Measurements from ENCODE around the gene PRG2. TPM values are rescaled to one million over a fixed set of nuclear protein-coding genes. Genes with fewer than 3 reads are reported as not detected.
"Not testable (repeated sequence)": the region's sequence is repeated elsewhere in the genome, so short reads cannot be mapped to it uniquely, and the experiment has no call there.

Gene PRG2
- total RNA-seq, 1 donor from 2014 or later = not detected

DNA sequence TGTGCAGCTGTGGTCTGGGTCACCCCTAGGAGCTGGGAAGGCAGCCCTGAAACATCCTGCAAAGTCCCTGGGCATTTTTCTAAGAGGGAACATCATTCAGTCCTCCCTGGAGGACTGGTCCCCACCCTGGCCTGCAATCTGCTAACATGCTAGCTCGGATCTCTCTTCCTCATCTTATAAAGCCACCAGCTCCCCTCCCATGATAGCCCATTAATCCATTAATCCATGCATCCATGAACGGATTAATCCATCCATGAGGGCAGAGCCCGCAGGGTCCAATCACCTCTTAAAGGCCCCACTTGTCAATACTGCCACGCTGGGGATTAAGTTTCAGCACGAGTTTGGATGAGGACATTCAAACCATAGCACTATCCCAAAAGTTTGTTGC, 21.6 kb downstream of the PRG2 start:
- Mint-ChIP-seq H3K27me3 (ENCODE audit: low read depth) (no peaks in the 10 kb centered on the region), H3K36me3 (ENCODE audit: low read depth) (no peaks in the 10 kb centered on the region), H3K4me3 (ENCODE audit: low read depth) (no peak overlapping the region), H3K27ac (no peak overlapping the region), H3K9me3 (no peaks in the 10 kb centered on the region), H3K4me1 (ENCODE audit: low read depth) (no peaks in the 10 kb centered on the region)
- intact Hi-C loops (cut with micrococcal nuclease) = no loop called here
- no peak for DNase-seq (ENCODE audit: low spot score)

DNA sequence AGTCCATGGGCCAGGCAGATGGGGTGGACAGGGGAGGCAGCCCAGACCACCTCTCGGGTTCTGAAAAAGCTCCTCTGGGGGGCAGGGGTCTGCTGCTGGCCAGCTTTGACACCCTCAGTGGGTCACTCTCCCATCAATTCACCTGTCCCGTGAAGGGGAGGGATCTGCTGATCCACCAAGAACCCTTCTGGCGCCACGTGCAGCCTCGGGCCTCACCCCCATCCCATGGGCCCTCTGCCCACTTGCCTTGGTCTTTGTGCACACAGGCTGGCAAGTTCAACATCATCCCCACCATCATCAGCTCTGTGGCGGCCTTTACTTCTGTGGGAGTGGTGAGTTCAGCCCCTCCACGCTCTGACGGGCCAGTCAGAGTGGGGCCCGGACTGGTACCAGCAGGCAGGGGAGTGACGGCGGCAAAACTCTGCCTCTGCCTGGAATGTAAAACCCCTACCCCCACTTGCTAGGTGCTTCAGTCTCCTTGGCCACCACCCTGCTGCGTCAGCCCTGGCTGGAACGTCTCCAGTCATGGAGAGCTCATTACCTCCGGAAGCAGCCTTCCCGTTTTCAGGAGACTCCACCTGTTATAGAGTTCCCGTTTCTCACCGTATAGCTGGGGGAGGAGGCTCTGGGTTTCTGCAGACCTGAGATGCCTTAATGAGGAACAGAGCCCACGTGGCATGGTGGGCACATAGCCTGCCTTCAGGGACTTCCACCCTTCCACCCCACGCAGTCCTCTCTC, 22.2 kb downstream of the PRG2 start:
- intact Hi-C loops (cut with micrococcal nuclease) = no loop called here
- DNase-seq (ENCODE audit: low spot score) = no peak
- no peak overlapping the region for H3K27ac Mint-ChIP-seq
- H3K4me3 Mint-ChIP-seq (ENCODE audit: low read depth) = no peak overlapping the region
- no peaks in the 10 kb centered on the region for H3K27me3 Mint-ChIP-seq (ENCODE audit: low read depth)
- no peaks in the 10 kb centered on the region for H3K9me3 Mint-ChIP-seq
- H3K36me3 Mint-ChIP-seq (ENCODE audit: low read depth) = no peaks in the 10 kb centered on the region
- no peaks in the 10 kb centered on the region for H3K4me1 Mint-ChIP-seq (ENCODE audit: low read depth)

DNA sequence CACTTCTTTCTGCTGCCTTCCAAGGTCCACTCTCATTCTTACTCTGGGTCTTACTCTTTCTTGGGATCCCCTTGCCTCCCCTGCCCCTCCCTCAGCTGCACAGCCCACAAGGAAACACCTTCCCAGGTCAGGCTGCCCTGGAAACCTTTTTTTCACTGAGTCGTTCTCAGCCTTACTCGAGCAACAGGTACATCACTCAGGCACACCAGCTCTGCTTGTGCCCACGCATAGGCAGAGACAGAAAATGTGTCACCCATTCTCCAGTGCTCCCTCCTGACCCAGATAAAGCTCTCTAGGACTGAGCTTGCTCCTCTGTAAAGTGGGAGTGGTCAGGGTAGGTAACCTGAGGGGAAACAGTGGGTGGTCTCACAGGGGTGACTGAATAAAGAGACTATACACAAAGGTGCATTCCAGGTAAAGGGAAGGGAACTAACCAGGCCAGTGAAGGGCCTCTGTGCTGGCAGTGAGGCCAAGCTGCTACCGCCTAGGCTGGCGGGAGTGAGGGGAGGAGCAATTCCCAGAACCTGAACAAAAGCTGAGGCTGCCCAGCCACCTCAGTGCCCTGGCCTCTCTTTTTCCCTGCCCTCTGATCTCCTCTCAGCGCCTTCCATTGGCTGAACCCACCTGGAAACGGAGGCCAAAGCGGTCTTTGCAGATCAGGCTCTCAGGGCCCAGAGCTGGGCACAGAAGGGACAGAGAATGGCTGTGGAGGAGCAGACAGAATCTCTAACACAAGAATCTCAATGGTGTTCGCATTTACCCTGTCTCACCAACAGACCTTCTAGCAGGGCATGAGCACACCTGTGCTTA, 25.4 kb downstream of the PRG2 start:
- no peak overlapping the region for H3K27ac Mint-ChIP-seq
- H3K27me3 Mint-ChIP-seq (ENCODE audit: low read depth) = no peaks in the 10 kb centered on the region
- no peaks in the 10 kb centered on the region for H3K36me3 Mint-ChIP-seq (ENCODE audit: low read depth)
- no peak for DNase-seq (ENCODE audit: low spot score)
- no peak overlapping the region for H3K4me3 Mint-ChIP-seq (ENCODE audit: low read depth)
- no peaks in the 10 kb centered on the region for H3K9me3 Mint-ChIP-seq
- no peaks in the 10 kb centered on the region for H3K4me1 Mint-ChIP-seq (ENCODE audit: low read depth)
- intact Hi-C loops (cut with micrococcal nuclease) = no loop called here

DNA sequence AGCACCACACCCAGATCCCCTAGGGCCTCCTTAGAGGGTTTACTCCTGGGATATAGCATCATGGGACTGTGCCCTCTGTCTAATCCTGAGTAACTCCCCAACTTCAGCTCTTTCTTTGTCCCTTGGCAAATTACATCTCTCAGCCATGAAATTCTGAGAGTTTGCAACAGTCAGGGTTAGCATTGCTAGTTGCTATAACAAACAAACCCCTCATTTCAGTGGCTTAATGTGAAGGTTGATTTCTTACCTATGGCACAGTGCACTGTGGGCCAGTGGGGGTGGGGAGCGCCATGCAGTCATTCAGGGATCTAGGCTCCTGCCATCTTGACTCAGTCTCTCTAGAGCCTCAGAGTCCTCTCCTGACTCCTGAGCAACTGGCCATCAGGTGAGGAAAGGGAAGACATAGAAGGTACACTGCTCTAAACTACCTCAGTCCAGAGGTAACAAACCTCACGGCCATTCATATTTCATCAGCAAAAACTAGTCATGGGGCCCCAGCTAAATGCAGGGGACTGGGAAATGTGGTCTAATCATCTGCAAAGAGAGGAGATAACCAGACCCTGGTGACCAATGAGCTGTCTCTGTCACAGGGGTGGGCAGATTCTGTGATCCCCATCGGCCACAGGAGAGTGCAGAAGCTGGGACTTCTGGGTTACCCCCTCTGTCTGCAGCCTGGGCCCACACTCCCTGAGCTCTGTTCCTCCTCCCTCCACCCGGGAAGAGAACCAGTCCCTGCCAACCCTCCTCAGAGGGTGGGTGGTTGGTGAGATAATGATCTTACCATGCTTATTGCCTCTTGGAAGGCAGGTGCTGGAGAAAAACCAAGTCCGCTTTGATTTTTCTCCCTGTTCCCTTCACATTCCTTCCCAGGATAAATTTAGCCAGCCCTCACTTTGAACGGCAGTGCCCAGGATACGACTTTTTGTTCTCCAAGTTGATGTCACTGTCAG, 27.0 kb downstream of the PRG2 start:
- H3K27ac Mint-ChIP-seq = no peak overlapping the region
- H3K36me3 Mint-ChIP-seq (ENCODE audit: low read depth) = no peaks in the 10 kb centered on the region
- intact Hi-C loops (cut with micrococcal nuclease) = no loop called here
- no peak overlapping the region for H3K4me3 Mint-ChIP-seq (ENCODE audit: low read depth)
- no peaks in the 10 kb centered on the region for H3K27me3 Mint-ChIP-seq (ENCODE audit: low read depth)
- H3K9me3 Mint-ChIP-seq = no peaks in the 10 kb centered on the region
- DNase-seq (ENCODE audit: low spot score) = no peak
- H3K4me1 Mint-ChIP-seq (ENCODE audit: low read depth) = no peaks in the 10 kb centered on the region

DNA sequence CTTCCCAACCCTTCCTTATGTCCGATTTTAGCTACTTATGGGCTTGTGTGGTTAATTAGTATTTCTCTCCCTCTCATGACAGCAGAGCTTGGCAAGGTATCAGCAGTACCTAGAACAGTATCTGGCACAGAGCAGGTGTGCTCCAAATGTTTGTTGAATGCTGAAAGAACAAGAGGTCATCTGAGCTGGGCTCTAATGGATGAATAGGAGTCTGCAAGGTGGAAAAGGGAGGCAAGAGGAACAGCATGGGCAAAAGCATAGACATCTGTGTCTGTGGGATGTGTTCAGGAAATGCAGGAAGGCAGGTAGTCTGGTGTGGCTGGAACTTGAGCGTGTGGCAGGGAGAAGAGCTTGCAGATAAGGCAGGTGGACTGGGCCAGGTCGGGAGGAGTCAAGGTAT, 28.5 kb downstream of the PRG2 start:
- Mint-ChIP-seq H3K27ac (no peak overlapping the region), H3K9me3 (no peaks in the 10 kb centered on the region), H3K4me1 (ENCODE audit: low read depth) (no peaks in the 10 kb centered on the region), H3K27me3 (ENCODE audit: low read depth) (peaks cover 1% of the 10 kb centered on the region), H3K4me3 (ENCODE audit: low read depth) (no peak overlapping the region), H3K36me3 (ENCODE audit: low read depth) (no peaks in the 10 kb centered on the region)
- no peak for DNase-seq (ENCODE audit: low spot score)
- intact Hi-C loops (cut with micrococcal nuclease) = no loop called here

DNA sequence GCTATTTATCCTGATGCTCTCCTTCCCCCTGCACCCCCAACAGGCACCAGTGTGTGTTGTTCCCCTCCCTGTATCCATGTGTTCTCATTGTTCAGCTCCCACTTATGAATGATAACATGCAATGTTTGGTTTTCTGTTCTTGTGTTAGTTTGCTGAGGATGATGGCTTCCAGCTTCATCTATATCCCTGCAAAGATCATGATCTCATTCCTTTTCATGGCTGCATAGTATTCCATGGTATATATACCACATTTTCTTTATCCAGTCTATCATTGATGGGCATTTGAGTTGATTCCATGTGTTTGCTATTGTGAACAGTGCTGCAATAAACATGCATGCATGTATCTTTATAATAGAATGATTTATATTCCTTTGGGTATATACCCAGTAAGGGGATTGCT, 29.0 kb downstream of the PRG2 start:
- H3K36me3 Mint-ChIP-seq (ENCODE audit: low read depth); H3K27me3 Mint-ChIP-seq (ENCODE audit: low read depth); H3K9me3 Mint-ChIP-seq; H3K4me1 Mint-ChIP-seq (ENCODE audit: low read depth); DNase-seq (ENCODE audit: low spot score); intact Hi-C loops (cut with micrococcal nuclease); H3K27ac Mint-ChIP-seq; H3K4me3 Mint-ChIP-seq (ENCODE audit: low read depth): not testable (repeated sequence)

DNA sequence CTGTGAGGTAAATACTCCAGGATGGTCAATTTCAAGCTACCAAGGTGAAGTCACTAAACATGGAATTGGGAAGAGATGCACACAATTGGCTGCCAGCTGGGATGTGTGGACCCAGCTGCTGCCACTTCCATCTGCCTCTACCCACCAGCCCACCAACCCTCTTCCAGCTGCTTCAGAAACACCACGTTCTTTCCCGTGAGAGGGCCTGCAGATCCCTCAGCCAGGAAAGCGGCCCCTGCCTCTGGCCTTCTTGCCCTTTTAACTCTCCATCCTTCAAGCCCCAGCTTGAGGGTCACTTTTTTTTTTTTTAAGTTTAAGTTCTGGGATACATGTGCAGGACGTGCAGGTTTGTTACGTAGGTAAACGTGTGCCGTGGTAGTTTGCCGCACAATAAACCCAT, 29.5 kb downstream of the PRG2 start:
- intact Hi-C loops (cut with micrococcal nuclease) = no loop called here
- peaks cover 9% of the 10 kb centered on the region for H3K27me3 Mint-ChIP-seq (ENCODE audit: low read depth)
- H3K27ac Mint-ChIP-seq = no peak overlapping the region
- DNase-seq (ENCODE audit: low spot score) = no peak
- H3K36me3 Mint-ChIP-seq (ENCODE audit: low read depth) = no peaks in the 10 kb centered on the region
- no peaks in the 10 kb centered on the region for H3K4me1 Mint-ChIP-seq (ENCODE audit: low read depth)
- no peaks in the 10 kb centered on the region for H3K9me3 Mint-ChIP-seq
- no peak overlapping the region for H3K4me3 Mint-ChIP-seq (ENCODE audit: low read depth)

DNA sequence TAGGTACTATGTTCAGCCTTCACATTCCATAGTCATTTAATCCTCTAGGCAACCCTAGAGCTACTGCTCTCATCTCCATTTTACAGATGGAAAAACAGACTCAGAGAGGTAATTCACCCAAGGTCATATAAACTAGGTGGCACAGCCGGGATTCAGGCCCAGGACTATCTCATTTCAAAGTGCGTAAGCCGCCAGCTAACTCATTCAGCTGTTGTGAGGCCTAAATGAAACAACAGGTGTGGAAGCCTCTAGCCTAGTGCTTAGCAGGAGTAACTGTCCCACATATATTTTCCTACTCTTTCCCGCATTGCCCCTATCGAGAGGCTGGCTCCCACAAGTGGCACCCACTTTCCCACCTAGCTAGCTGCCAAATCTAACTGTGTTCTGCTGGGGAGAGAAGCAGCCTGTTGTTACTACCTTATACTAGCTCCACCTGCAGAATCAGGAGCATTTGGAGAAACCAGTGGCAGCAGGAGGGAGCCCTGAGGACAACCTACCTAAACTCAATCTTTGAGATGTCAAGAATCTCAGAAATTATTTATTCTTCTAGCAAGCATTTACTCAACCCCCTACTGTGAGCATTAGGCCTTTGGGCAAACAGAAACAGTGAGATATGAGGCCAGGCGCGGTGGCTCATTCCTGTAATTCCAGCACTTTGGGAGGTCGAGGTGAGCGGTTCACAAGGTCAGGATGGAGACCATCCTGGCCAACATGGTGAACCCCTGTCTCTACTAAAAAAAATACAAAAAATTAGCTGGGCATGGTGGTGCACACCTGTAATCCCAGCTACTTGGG, 30.4 kb downstream of the PRG2 start:
- intact Hi-C loops (cut with micrococcal nuclease) = no loop called here
- no peaks in the 10 kb centered on the region for H3K4me1 Mint-ChIP-seq (ENCODE audit: low read depth)
- H3K36me3 Mint-ChIP-seq (ENCODE audit: low read depth) = no peaks in the 10 kb centered on the region
- H3K4me3 Mint-ChIP-seq (ENCODE audit: low read depth) = no peak overlapping the region
- DNase-seq (ENCODE audit: low spot score) = no peak
- H3K9me3 Mint-ChIP-seq = no peaks in the 10 kb centered on the region
- H3K27me3 Mint-ChIP-seq (ENCODE audit: low read depth) = peaks cover 10% of the 10 kb centered on the region
- no peak overlapping the region for H3K27ac Mint-ChIP-seq

DNA sequence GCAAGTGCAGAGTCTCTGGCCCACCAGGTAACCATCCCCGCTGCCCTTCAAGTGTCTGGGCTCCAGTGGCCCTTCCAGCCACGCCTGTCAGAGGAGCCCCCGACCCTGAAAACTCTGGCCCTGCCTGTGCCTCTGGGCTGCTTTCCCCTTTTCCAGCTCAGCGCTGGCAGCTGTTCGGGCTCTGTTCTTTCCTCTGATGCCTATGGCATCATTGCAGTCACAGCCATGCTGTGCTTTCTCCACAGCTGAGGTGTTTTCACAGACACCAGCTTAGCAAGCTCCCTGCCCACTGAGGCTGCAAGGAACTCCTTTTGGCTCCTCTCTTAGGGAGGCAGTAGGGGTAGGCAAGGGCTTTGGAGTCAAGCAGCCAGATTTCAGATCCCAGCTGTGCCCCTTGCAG, 31.1 kb downstream of the PRG2 start:
- H3K27ac Mint-ChIP-seq = no peak overlapping the region
- no peaks in the 10 kb centered on the region for H3K36me3 Mint-ChIP-seq (ENCODE audit: low read depth)
- H3K4me3 Mint-ChIP-seq (ENCODE audit: low read depth) = no peak overlapping the region
- no peaks in the 10 kb centered on the region for H3K4me1 Mint-ChIP-seq (ENCODE audit: low read depth)
- intact Hi-C loops (cut with micrococcal nuclease) = no loop called here
- peaks cover 17% of the 10 kb centered on the region for H3K27me3 Mint-ChIP-seq (ENCODE audit: low read depth)
- DNase-seq (ENCODE audit: low spot score) = no peak
- no peaks in the 10 kb centered on the region for H3K9me3 Mint-ChIP-seq

DNA sequence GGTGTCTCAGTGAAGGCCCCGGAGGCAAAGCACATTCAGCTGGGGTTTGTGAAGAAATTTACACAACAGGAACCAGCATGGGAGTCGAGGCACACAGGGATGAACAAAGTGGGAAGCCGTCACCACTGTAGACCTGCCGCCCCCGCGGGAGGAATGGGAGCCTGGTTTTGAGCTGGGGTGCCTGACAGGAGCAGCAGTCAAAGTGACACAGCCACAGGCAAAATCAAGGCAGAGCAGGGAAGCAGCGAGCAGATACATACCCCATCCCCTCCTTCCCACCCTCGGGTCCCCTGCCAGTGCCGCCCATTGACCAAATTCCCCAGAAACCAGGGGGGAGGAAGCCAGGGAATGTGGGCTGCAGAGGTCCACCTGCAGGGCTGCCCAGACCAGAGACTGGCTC, 31.5 kb downstream of the PRG2 start:
- no peaks in the 10 kb centered on the region for H3K36me3 Mint-ChIP-seq (ENCODE audit: low read depth)
- no peak overlapping the region for H3K4me3 Mint-ChIP-seq (ENCODE audit: low read depth)
- no peaks in the 10 kb centered on the region for H3K9me3 Mint-ChIP-seq
- peaks cover 21% of the 10 kb centered on the region for H3K27me3 Mint-ChIP-seq (ENCODE audit: low read depth)
- H3K4me1 Mint-ChIP-seq (ENCODE audit: low read depth) = no peaks in the 10 kb centered on the region
- intact Hi-C loops (cut with micrococcal nuclease) = no loop called here
- DNase-seq (ENCODE audit: low spot score) = no peak
- no peak overlapping the region for H3K27ac Mint-ChIP-seq

DNA sequence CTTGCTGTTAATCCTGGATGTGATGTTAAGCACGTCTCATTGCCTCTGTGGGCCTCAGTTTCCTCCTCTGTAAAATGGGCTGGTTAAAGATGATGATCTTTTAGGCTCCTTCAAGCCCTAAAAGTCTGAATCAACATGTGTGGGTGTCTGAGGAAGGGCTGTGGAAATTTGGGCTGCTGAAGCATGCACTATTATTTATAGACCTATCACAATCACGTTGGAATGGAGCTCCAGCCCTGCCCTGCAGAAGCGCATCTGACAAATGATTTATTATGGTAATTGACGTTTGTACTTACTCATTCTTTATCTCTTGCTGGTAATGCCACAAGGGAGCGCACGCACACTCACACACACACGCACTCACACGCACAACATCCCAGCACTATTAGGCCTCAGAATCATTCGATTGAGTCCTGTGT, 31.9 kb downstream of the PRG2 start:
- no peak overlapping the region for H3K27ac Mint-ChIP-seq
- no peak for DNase-seq (ENCODE audit: low spot score)
- intact Hi-C loops (cut with micrococcal nuclease) = no loop called here

DNA sequence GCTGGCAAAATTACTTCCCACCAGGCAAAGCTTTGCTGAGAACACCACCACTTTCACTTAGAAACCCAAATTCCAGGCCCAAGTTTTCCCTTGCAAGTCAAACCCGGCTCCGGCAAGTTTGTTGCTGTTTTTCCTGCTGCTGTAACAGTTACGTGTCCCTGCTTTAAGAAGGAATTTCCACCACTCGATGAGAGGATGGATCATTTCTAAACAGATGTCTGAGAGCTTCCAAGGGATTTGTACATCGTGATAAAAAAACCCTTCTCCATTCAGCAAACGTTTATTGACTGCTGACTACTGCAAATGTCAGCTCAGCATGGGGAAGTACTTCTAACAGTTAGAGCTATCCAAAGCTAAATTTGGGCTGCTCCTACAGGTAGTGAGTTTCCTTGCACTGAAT, 32.6 kb downstream of the PRG2 start:
- H3K4me1 Mint-ChIP-seq (ENCODE audit: low read depth) = no peaks in the 10 kb centered on the region
- H3K9me3 Mint-ChIP-seq = no peaks in the 10 kb centered on the region
- H3K27me3 Mint-ChIP-seq (ENCODE audit: low read depth) = peaks cover 21% of the 10 kb centered on the region
- no peak overlapping the region for H3K4me3 Mint-ChIP-seq (ENCODE audit: low read depth)
- H3K36me3 Mint-ChIP-seq (ENCODE audit: low read depth) = no peaks in the 10 kb centered on the region
- no peak overlapping the region for H3K27ac Mint-ChIP-seq
- intact Hi-C loops (cut with micrococcal nuclease) = no loop called here
- DNase-seq (ENCODE audit: low spot score) = no peak

More for the DNA sequence above, 31.9 kb downstream of the PRG2 start:
- H3K4me1 Mint-ChIP-seq (ENCODE audit: low read depth) = no peaks in the 10 kb centered on the region
- H3K36me3 Mint-ChIP-seq (ENCODE audit: low read depth) = no peaks in the 10 kb centered on the region
- peaks cover 21% of the 10 kb centered on the region for H3K27me3 Mint-ChIP-seq (ENCODE audit: low read depth)
- no peak overlapping the region for H3K4me3 Mint-ChIP-seq (ENCODE audit: low read depth)
- no peaks in the 10 kb centered on the region for H3K9me3 Mint-ChIP-seq
